Measurements from ENCODE around the gene SUSD4.

DNA sequence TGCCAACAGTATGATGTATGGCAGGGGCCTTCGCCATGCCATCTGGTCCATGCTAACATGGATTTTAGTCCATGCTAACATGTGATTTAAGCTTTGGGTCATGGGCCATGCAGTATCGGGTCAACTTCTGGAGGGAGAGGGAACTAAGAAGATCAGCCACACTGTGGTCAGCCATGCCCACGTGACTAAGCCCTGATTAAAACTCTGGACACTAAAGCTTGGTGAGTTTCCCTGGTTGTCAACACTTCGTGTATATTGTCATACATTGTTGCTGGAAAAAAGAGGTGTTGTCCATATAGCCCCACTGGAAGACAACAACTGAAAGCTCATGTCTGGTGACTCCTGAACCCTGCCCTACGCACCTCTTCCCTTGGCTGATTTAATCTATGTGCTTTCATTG is 90.5 kb downstream of the SUSD4 start:
- TF ChIP-seq YY1 (IDR thresholded peaks at IDR 0.05; ENCODE audit: insufficient read depth, insufficient read length) (no peak), SUZ12 (IDR thresholded peaks at IDR 0.05; ENCODE audit: extremely low read depth, insufficient read depth, insufficient read length) (no peak)
